ENCODE data around the gene RHOD.

Gene RHOD

DNA sequence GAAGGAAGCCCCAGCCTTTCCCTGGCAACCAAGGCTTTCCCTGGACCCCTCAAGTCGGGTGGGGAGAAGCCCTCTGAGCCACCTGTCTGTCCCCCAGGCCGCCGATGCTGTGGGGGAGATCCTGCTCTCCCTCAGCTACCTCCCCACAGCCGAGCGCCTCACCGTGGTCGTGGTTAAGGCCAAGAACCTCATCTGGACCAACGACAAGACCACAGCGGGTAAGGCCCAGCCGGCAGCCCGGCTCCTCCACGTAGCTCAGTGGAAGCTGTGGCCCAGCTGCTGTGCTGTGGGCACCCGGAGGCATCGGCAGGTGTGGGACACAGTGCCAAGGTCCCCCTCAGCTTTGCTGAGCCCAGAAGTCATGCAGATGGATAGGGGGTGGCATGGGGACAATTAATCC, 12.2 kb upstream of the RHOD start:
- Histone ChIP-seq H3K27ac (no peak overlapping the region), H3K4me3 (ENCODE audit: low read depth in 1 of 2, low read length in 1 of 2) (no peak overlapping the region), H3K36me3 (no peaks in the 10 kb centered on the region), H3K4me1 (ENCODE audit: control insufficient read depth in 1 of 2, insufficient read depth in 1 of 2, low read depth in 1 of 2, low read length in 1 of 2) (no peaks in the 10 kb centered on the region), H3K9me3 (no peaks in the 10 kb centered on the region), H3K27me3 (peaks cover 43% of the 10 kb centered on the region)
- no peak for TF ChIP-seq CTCF (IDR thresholded peaks at IDR 0.05)

DNA sequence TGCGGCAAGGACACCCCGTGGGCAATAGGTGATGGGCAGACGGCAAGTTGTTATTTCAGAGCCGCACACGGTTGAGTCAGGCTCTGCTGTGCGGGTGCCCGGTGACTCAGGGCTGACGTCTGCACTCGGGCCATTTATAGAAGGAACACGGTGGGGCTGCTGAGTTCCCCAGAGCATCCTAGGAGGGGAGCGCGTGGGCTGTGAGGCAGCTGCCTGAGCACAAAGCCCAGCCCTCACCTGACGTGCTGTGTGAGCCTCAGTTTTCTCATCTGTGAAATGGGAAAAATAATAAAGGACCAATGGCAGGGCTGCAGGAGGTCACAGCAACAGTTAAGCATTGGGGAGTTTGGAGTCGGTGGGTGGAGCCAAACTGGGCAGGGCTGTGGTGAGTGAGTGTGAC, 11.3 kb upstream of the RHOD start:
- H3K4me1 ChIP-seq (ENCODE audit: control insufficient read depth in 1 of 2, insufficient read depth in 1 of 2, low read depth in 1 of 2, low read length in 1 of 2): no peaks in the 10 kb centered on the region
- TF ChIP-seq CTCF (IDR thresholded peaks at IDR 0.05): no peak
- H3K9me3 ChIP-seq: no peaks in the 10 kb centered on the region
- H3K36me3 ChIP-seq: no peaks in the 10 kb centered on the region
- no peak overlapping the region for H3K27ac ChIP-seq
- H3K27me3 ChIP-seq: peaks cover 43% of the 10 kb centered on the region
- no peak overlapping the region for H3K4me3 ChIP-seq (ENCODE audit: low read depth in 1 of 2, low read length in 1 of 2)

DNA sequence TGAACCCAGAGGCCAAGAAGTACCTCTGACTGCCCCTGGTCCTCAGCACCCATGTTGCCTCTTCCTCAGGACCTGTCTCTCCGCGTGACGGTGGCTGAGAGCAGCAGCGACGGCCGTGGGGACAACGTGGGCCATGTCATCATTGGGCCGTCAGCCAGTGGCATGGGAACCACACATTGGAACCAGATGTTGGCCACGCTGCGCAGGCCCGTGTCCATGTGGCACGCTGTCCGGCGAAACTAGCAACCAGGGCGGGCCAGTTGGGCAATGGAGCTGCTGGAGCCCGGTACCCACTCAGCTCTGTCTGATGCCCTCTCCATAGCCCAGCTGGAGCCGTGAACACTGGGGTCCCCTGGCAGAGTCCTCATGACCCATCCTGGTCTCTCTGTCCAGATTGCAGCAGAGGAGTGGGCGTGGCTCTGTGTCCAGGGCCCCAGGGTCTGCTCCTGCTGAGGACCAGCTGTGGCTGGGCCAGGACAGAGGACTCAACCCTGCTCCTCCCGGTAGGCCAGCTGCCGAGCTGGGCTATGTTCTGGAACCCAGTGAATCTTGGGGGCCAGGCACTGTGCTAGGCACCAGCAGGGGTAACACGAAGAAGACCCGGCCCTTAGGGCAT, 8.0 kb upstream of the RHOD start:
- no peak for TF ChIP-seq CTCF (IDR thresholded peaks at IDR 0.05)
- Histone ChIP-seq H3K36me3 (no peaks in the 10 kb centered on the region), H3K9me3 (no peaks in the 10 kb centered on the region), H3K4me1 (ENCODE audit: control insufficient read depth in 1 of 2, insufficient read depth in 1 of 2, low read depth in 1 of 2, low read length in 1 of 2) (no peaks in the 10 kb centered on the region), H3K4me3 (ENCODE audit: low read depth in 1 of 2, low read length in 1 of 2) (no peak overlapping the region), H3K27ac (no peak overlapping the region), H3K27me3 (peaks cover 37% of the 10 kb centered on the region)

DNA sequence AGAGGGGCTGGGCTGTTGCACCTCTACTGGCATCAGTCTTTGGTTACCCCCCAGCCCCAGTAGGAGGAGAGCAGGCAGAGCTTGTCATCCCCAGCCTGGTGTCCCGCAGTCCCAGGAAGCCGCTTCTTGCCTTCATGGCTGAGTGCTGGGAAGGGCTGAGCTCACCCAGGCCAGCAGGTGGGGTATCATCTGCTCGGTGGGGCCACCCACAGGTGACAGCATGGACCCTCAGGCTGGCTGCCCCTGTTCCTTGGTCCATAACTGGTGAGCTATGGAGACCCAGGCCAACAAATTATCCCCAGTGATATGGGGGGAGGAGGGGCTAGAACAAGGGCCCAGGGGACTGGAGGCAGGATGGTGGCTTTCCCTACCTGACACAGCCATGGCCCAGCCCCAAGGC, 6.5 kb upstream of the RHOD start:
- peaks cover 38% of the 10 kb centered on the region for H3K27me3 ChIP-seq

GRCh38 chr11:67051180-67051893, 5.3 kb upstream of the RHOD start:
- Histone ChIP-seq H3K4me3 (ENCODE audit: low read depth in 1 of 2, low read length in 1 of 2) (no peak overlapping the region), H3K27me3 (peaks cover 45% of the 10 kb centered on the region), H3K9me3 (no peaks in the 10 kb centered on the region), H3K27ac (no peak overlapping the region), H3K4me1 (ENCODE audit: control insufficient read depth in 1 of 2, insufficient read depth in 1 of 2, low read depth in 1 of 2, low read length in 1 of 2) (peaks cover 0 to 3% of the 10 kb centered on the region in 2 experiments), H3K36me3 (no peaks in the 10 kb centered on the region)
- TF ChIP-seq CTCF (IDR thresholded peaks at IDR 0.05): no peak

More for the DNA sequence above, 6.5 kb upstream of the RHOD start:
- TF ChIP-seq CTCF (IDR thresholded peaks at IDR 0.05): no peak
- Histone ChIP-seq H3K9me3 (no peaks in the 10 kb centered on the region), H3K27ac (no peak overlapping the region), H3K36me3 (no peaks in the 10 kb centered on the region), H3K4me3 (ENCODE audit: low read depth in 1 of 2, low read length in 1 of 2) (no peak overlapping the region), H3K4me1 (ENCODE audit: control insufficient read depth in 1 of 2, insufficient read depth in 1 of 2, low read depth in 1 of 2, low read length in 1 of 2) (no peaks in the 10 kb centered on the region)

Data from neutrophil (primary cell).